Measurements from ENCODE around the gene CRELD2. TPM values are rescaled to one million over a fixed set of nuclear protein-coding genes. Genes with fewer than 3 reads are reported as not detected.

CRELD2 gene
- total and polyA plus RNA-seq, 8 donors, result 37.2 to 61.9 (median 54.1) TPM

DNA sequence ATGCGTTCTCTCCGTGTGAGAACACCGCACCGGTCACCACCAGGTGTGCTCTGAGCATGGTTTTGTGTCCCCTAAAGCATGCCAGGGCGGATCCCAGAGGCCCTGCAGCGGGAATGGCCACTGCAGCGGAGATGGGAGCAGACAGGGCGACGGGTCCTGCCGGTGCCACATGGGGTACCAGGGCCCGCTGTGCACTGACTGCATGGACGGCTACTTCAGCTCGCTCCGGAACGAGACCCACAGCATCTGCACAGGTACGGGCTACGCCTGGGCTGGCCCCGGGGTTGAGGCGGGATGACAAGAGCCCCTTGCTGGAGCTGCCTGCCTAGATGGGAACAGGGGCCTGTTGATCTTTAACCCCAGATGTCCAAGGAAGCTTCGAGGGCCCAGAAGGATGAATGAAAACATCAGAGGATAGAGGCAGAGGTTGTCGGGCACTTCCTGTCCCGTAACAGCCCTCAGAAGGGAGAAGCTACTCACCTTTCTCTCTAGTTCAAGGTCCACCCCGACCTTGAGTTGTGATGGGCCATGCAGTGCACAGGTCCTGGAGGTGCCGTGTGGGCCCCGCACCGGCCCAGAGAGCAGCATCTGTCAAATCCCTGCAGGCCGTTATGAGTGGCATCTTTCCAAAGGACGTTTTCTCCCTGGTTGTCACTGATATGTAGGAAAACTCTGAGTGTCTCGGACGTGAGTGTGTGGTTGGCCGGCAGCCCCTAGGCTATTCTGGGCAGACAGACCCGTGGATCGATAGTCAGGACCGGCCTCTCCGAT lies 3.3 kb downstream of the CRELD2 start:
- TF ChIP-seq, protein P1, sequence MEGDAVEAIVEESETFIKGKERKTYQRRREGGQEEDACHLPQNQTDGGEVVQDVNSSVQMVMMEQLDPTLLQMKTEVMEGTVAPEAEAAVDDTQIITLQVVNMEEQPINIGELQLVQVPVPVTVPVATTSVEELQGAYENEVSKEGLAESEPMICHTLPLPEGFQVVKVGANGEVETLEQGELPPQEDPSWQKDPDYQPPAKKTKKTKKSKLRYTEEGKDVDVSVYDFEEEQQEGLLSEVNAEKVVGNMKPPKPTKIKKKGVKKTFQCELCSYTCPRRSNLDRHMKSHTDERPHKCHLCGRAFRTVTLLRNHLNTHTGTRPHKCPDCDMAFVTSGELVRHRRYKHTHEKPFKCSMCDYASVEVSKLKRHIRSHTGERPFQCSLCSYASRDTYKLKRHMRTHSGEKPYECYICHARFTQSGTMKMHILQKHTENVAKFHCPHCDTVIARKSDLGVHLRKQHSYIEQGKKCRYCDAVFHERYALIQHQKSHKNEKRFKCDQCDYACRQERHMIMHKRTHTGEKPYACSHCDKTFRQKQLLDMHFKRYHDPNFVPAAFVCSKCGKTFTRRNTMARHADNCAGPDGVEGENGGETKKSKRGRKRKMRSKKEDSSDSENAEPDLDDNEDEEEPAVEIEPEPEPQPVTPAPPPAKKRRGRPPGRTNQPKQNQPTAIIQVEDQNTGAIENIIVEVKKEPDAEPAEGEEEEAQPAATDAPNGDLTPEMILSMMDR (IDR thresholded peaks at IDR 0.05), result no peak
- Histone ChIP-seq H3K4me1 (peaks cover 0 to 12% (median 4%) of the 10 kb centered on the region in 3 donors), H3K36me3 (peaks cover 0 to 16% (median 0%) of the 10 kb centered on the region in 3 donors), H3K27me3 (no peaks in the 10 kb centered on the region), H3K27ac (no peak overlapping the region), H3K4me3 (no peak overlapping the region), H3K9me3 (no peaks in the 10 kb centered on the region)
- no peak for ATAC-seq
- FAIRE-seq, result no peak
- peak in 3 of 6 donors; percentile 19 to 77 (median 36) for DNase-seq
- 86 to 91% methylated on average over 35 of the region's 35 CpGs for WGBS, 2 donors
- intact Hi-C loops (cut with DNase I), result loop anchor here in 1 of 3 donors (10.0 kb wide), 1 partner anchor 113 kb away; no protein-coding TSS in a partner anchor

- intact Hi-C loops (cut with DNase I), result loop anchor here in 1 of 3 donors (10.0 kb wide), 1 partner anchor 112 kb away; no protein-coding TSS in a partner anchor
- peaks cover 0 to 7% (median 0%) of the 10 kb centered on the region in 3 donors for H3K4me1 ChIP-seq
- peak in 1 of 6 donors; percentile 42 for DNase-seq
- 87 to 91% methylated on average over 21 to 22 of the region's 22 CpGs for WGBS, 2 donors
- no peaks in the 10 kb centered on the region for H3K27me3 ChIP-seq
- peaks cover 0 to 16% (median 0%) of the 10 kb centered on the region in 3 donors for H3K36me3 ChIP-seq
- FAIRE-seq, result no peak
- no peak overlapping the region for H3K27ac ChIP-seq
- TF ChIP-seq, protein P1 (IDR thresholded peaks at IDR 0.05), result no peak
- H3K4me3 ChIP-seq, result no peak overlapping the region
- no peak for ATAC-seq
- H3K9me3 ChIP-seq, result no peaks in the 10 kb centered on the region
These were observed 4.0 kb downstream of the CRELD2 start for GRCh38 chr22:49922484-49922883.

- H3K27me3 ChIP-seq, result no peaks in the 10 kb centered on the region
- TF ChIP-seq, protein P1 (IDR thresholded peaks at IDR 0.05), result no peak
- ATAC-seq (no peak), FAIRE-seq (no peak), DNase-seq (peak in 1 of 6 donors; percentile 71)
- no peaks in the 10 kb centered on the region for H3K9me3 ChIP-seq
- H3K4me3 ChIP-seq, result no peak overlapping the region
- H3K36me3 ChIP-seq, result peaks cover 0 to 16% (median 0%) of the 10 kb centered on the region in 3 donors
- intact Hi-C loops (cut with DNase I), result loop anchor here in 1 of 3 donors (10.0 kb wide), 1 partner anchor 112 kb away; no protein-coding TSS in a partner anchor
- 94 to 95% methylated on average over 24 to 25 of the region's 25 CpGs for WGBS, 2 donors
- H3K27ac ChIP-seq, result no peak overlapping the region
- peaks cover 0 to 7% (median 0%) of the 10 kb centered on the region in 3 donors for H3K4me1 ChIP-seq
These were observed 4.5 kb downstream of the CRELD2 start for GRCh38 chr22:49922926-49923325.

DNA sequence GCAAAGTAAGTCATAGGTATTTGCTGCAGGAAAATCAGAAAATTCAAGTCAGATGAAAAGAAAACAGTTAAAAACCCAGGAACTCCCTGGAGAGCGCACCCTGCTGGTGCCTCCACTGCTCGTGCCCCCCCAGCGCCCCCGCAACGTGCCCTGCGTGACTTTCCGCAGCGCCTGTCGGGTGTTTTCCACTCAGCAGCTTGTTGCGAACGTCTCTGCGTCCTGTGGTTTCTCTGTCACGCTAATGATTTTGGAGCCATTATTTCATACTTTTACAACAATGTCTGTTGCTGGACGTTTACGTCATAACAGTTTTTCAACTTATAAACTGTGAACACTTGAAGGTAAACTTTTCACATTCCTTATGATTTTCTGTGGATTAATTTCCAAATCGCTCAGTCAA lies 5.0 kb downstream of the CRELD2 start:
- no peak overlapping the region for H3K4me3 ChIP-seq
- peaks cover 0 to 7% (median 0%) of the 10 kb centered on the region in 3 donors for H3K4me1 ChIP-seq
- FAIRE-seq (no peak), ATAC-seq (no peak), DNase-seq (no peak)
- H3K27me3 ChIP-seq, result no peaks in the 10 kb centered on the region
- no peaks in the 10 kb centered on the region for H3K9me3 ChIP-seq
- no peak overlapping the region for H3K27ac ChIP-seq
- WGBS, 2 donors, result 86% methylated on average over 16 of the region's 16 CpGs
- intact Hi-C loops (cut with DNase I), result loop anchor here in 1 of 3 donors (10.0 kb wide), 1 partner anchor 111 kb away; no protein-coding TSS in a partner anchor
- TF ChIP-seq, protein P1 (IDR thresholded peaks at IDR 0.05), result no peak
- H3K36me3 ChIP-seq, result peaks cover 0 to 16% (median 0%) of the 10 kb centered on the region in 3 donors

Data from pancreas (tissue), 10 donors.